ENCODE results near the gene AIF1L. TPM values are rescaled to one million over a fixed set of nuclear protein-coding genes. Genes with fewer than 3 reads are reported as not detected.

AIF1L gene
- total RNA-seq, 1 experiment from 2014 or later: 103 TPM

GRCh38 chr9:131050831-131051230 lies 45.5 kb upstream of the AIF1L start:
- TF ChIP-seq AR (CRISPR knock-in tag; IDR thresholded peaks at IDR 0.05) (no peak), ZBTB21 (CRISPR knock-in tag; IDR thresholded peaks at IDR 0.05; ENCODE audit: borderline replicate concordance) (no peak), NFATC4 (CRISPR knock-in tag; IDR thresholded peaks at IDR 0.05) (no peak), MAX (CRISPR knock-in tag; IDR thresholded peaks at IDR 0.05) (no peak), CREM (CRISPR knock-in tag; IDR thresholded peaks at IDR 0.05) (no peak), ARID4B (CRISPR knock-in tag; IDR thresholded peaks at IDR 0.05; ENCODE audit: borderline replicate concordance) (no peak), MLX (CRISPR knock-in tag; IDR thresholded peaks at IDR 0.05) (no peak), ZNF423 (CRISPR knock-in tag; IDR thresholded peaks at IDR 0.05) (no peak), AFF4 (CRISPR knock-in tag; IDR thresholded peaks at IDR 0.05; ENCODE audit: borderline replicate concordance) (no peak), GTF2I (CRISPR knock-in tag; conservative IDR thresholded peaks at IDR 0.05) (no peak), ATF1 (CRISPR knock-in tag; IDR thresholded peaks at IDR 0.05) (no peak), HMGA2 (CRISPR knock-in tag; IDR thresholded peaks at IDR 0.05) (no peak), ESRRA (CRISPR knock-in tag; IDR thresholded peaks at IDR 0.05; ENCODE audit: borderline replicate concordance) (no peak)
- Mint-ChIP-seq H3K4me1 (no peaks in the 10 kb centered on the region), H3K4me3 (no peak overlapping the region), H3K36me3 (peaks cover 9% of the 10 kb centered on the region), H3K9me3 (no peaks in the 10 kb centered on the region), H3K27me3 (ENCODE audit: low read depth) (no peaks in the 10 kb centered on the region), H3K27ac (no peak overlapping the region)
- CTCF ChIA-PET: interaction anchor here (1.2 to 2.2 kb wide), 2 partner anchors 13 to 52 kb away, joined by 3 to 7 read pairs; no protein-coding TSS in a partner anchor
- ATAC-seq: no peak
- DNase-seq (ENCODE audit: low spot score): no peak
- POLR2A ChIA-PET: interaction anchor here (0.5 to 0.7 kb wide), 2 partner anchors 73 to 449 kb away, joined by 3 to 6 read pairs; no protein-coding TSS in a partner anchor
